Measurements from ENCODE around the gene YBX3.
"Not testable (repeated sequence)": the region's sequence is repeated elsewhere in the genome, so short reads cannot be mapped to it uniquely, and the experiment has no call there.

YBX3 gene

GRCh38 chr12:10722905-10723746 lies at the start of gene YBX3:
Gene YBX3 (minus strand): TSS chr12:10723323. CDS start chr12:10723111, 212 bp downstream.
- peak; percentile 77 for DNase-seq

GRCh38 chr12:10771132-10771733 lies 48.1 kb upstream of the YBX3 start:
- DNase-seq, result no peak

- DNase-seq, result no peak
Measured at GRCh38 chr12:10759657-10760056, 36.5 kb upstream of the YBX3 start.

- DNase-seq, result no peak
Measured at GRCh38 chr12:10756194-10756593, 33.1 kb upstream of the YBX3 start.

- DNase-seq, result no peak
Measured at GRCh38 chr12:10753059-10753458, 29.9 kb upstream of the YBX3 start.

GRCh38 chr12:10750385-10750727 lies 27.2 kb upstream of the YBX3 start:
- DNase-seq, result no peak

GRCh38 chr12:10749700-10750384 lies 26.7 kb upstream of the YBX3 start:
- DNase-seq, result peak; percentile 72

GRCh38 chr12:10747730-10748129 lies 24.6 kb upstream of the YBX3 start:
- no peak for DNase-seq

GRCh38 chr12:10743420-10743819 lies 20.3 kb upstream of the YBX3 start:
- not testable (repeated sequence) for DNase-seq

- DNase-seq, result no peak
Measured at GRCh38 chr12:10741845-10742244, 18.7 kb upstream of the YBX3 start.

GRCh38 chr12:10740182-10740581 lies 17.1 kb upstream of the YBX3 start:
- DNase-seq, result no peak

- no peak for DNase-seq
Measured at GRCh38 chr12:10739157-10740118, 16.3 kb upstream of the YBX3 start.

- DNase-seq, result no peak
Measured at GRCh38 chr12:10737249-10737648, 14.1 kb upstream of the YBX3 start.

- DNase-seq, result no peak
Measured at GRCh38 chr12:10736463-10736862, 13.3 kb upstream of the YBX3 start.

GRCh38 chr12:10735428-10735827 lies 12.3 kb upstream of the YBX3 start:
- no peak for DNase-seq

GRCh38 chr12:10732549-10732948 lies 9.4 kb upstream of the YBX3 start:
- DNase-seq, result no peak

GRCh38 chr12:10732066-10732465 lies 8.9 kb upstream of the YBX3 start:
- no peak for DNase-seq

GRCh38 chr12:10730559-10730958 lies 7.4 kb upstream of the YBX3 start:
- DNase-seq, result no peak

GRCh38 chr12:10728091-10728490 lies 5.0 kb upstream of the YBX3 start:
- no peak for DNase-seq

- no peak for DNase-seq
Measured at GRCh38 chr12:10726945-10727344, 3.8 kb upstream of the YBX3 start.

- no peak for DNase-seq
Measured at GRCh38 chr12:10725003-10725402, 1.9 kb upstream of the YBX3 start.

- DNase-seq, result peak; percentile 71
Measured at GRCh38 chr12:10722502-10722904, 620 bp downstream of the YBX3 start.
